Left kidney (tissue), 8 donors: ENCODE data around the gene RAMAC. TPM values are rescaled to one million over a fixed set of nuclear protein-coding genes. Genes with fewer than 3 reads are reported as not detected.
"Not testable (repeated sequence)": the region's sequence is repeated elsewhere in the genome, so short reads cannot be mapped to it uniquely, and the experiment has no call there.

Experiments used
- DNase-seq: peaks from one replicate; pipeline ENCODE4 v3.0.0-alpha.2; 2013
- long read RNA-seq, 8 donors: transcript quantifications; one replicate each; lab custom pipeline, GENCODE V29; 2026
- polyA plus RNA-seq: library from polyadenylated mRNA; unstranded; fragments of 120-200 nt; gene quantifications from one replicate; pipeline ENCODE4 v1.2.1, GENCODE V29; 2013; ENCODE audit not compliant: insufficient read length

Gene RAMAC
- polyA plus RNA-seq, result 44.1 TPM
- long read RNA-seq, donor 1, transcript RAMAC-201 (4 exons, 1,568 nt), result major isoform, 37 of 42 reads
- long read RNA-seq, donor 1, partial matches to known transcripts, result 0 of 42 reads
- long read RNA-seq, donor 1, other reads (novel, unspliced or antisense), result 5 of 42 reads
- long read RNA-seq, donor 2, transcript RAMAC-201 (4 exons, 1,568 nt), result major isoform, 41 of 68 reads
- long read RNA-seq, donor 2, partial matches to known transcripts, result 22 of 68 reads
- long read RNA-seq, donor 2, other reads (novel, unspliced or antisense), result 5 of 68 reads
- long read RNA-seq, donor 3, transcript RAMAC-201 (4 exons, 1,568 nt), result major isoform, 25 of 35 reads
- long read RNA-seq, donor 3, partial matches to known transcripts, result 10 of 35 reads
- long read RNA-seq, donor 3, other reads (novel, unspliced or antisense), result 0 of 35 reads
- long read RNA-seq, donor 4, partial matches to known transcripts, result 0 of 3 reads
- long read RNA-seq, donor 4, other reads (novel, unspliced or antisense), result 0 of 3 reads
- long read RNA-seq, donor 5, transcript RAMAC-201 (4 exons, 1,568 nt), result major isoform, 78 of 133 reads
- long read RNA-seq, donor 5, partial matches to known transcripts, result 16 of 133 reads
- long read RNA-seq, donor 5, other reads (novel, unspliced or antisense), result 39 of 133 reads
- long read RNA-seq, donor 6, transcript RAMAC-201 (4 exons, 1,568 nt), result major isoform, 39 of 39 reads
- long read RNA-seq, donor 6, partial matches to known transcripts, result 0 of 39 reads
- long read RNA-seq, donor 6, other reads (novel, unspliced or antisense), result 0 of 39 reads
- long read RNA-seq, donor 7, transcript RAMAC-201 (4 exons, 1,568 nt), result major isoform, 47 of 61 reads
- long read RNA-seq, donor 7, partial matches to known transcripts, result 9 of 61 reads
- long read RNA-seq, donor 7, other reads (novel, unspliced or antisense), result 5 of 61 reads
- long read RNA-seq, donor 8, transcript RAMAC-201 (4 exons, 1,568 nt), result major isoform, 16 of 16 reads
- long read RNA-seq, donor 8, partial matches to known transcripts, result 0 of 16 reads
- long read RNA-seq, donor 8, other reads (novel, unspliced or antisense), result 0 of 16 reads

DNA sequence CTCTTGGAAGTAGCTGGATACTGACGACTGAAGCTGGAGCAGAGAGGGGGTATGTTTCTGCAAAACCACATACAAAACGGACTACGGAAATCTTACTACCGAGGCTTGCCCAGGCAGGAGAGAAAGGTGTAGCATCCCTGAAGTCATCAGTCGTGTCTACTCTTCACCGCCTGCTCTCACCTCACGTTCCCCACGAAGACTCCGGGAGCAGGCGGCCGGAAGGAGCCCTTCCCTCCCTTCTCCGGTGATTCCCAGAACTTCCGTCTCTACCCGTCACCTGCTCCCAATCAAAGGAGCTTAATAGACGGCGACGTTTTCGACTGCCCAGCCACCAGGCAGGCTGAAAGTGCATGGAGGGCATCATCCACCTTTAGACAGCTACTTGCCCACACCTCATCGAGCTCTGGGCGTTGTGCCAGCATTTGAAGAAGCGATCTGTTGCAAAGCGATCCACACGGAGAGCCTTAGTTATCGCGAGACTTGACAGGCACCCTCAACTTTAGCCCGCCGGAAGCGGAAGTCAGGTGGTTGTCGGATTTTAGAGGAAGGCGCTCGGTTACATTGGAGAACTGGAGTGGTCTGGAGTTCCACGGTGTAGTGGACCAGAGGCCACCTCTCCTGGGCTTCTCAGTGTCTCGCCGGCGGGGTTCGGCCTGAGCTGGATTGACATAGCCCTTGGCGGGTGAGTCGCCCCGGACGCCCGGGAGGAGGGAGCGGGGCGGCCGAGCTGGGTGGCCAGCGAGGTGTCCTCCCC lies at the start of gene RAMAC:
Gene RAMAC (plus strand): TSS at position 523 of the 754 bp plus-strand sequence. CDS start 2,809 bp downstream, outside the sequence.
- DNase-seq, result peak; percentile 97

DNA sequence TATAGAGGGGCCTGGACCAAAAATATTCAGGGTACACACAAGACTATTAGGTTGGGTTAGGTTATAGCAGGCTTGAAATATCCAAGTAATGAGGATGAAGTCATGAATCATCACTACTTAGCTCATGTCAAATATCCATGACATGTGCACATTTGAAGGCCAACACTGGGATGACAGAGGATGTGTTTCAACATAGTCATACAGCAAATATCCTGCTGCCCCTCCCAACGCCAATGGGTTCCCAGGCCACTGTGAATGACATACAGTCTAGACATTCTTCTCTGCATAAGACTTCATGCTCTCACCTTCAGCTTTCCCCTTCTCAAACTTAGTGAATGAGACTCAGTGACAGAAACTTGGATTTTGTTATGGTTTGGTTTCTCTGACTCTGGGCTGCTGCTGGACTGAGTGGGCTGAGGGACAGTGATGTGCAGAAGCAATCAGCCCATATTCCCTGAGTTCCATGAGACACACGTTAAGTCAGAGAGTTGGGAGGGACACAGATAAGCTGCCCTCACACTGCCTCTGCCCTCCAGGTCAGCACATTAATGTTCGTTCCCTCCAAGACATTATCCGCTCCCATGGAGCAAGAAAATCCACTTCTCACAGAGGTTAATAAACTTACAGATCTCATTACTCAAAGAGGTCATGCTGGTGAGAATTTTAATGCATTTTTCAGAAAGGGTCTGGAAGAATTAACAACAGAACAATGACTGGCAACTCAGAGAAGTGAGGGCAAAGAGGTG lies 48.9 kb upstream of the RAMAC start:
- DNase-seq, result no peak

DNA sequence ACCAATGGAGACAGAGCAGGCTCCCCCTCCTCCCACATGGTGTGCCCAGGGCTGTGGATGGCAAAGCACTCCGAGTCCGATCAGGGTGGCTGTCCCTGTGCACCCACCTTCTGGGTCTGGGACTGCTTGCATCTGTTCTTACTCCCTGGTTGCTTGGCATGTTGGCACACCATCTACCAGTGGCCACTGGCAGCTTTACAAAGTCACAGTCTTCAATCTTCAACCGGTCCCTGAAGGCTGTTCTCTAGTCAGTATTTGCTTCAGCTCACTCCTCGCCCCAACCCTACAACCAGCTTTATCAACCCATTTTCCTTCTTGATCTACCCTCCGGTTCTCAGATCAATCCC lies 48.3 kb upstream of the RAMAC start:
- no peak for DNase-seq

DNA sequence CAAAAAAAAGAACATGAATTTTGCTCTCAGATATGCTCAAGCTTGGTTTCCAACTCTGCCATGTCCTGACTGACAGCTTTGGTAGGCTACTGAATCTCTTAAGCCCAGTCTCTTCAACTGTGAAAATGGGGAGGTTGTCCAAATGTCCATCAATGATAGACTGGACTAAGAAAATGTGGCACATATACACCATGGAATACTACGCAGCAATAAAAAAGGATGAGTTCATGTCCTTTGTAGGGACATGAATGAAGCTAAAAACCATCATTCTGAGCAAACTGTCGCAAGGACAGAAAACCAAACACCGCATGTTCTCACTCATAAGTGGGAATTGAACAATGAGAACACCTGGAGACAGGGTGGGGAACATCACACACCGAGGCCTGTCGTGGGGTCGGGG lies 46.3 kb upstream of the RAMAC start:
- not testable (repeated sequence) for DNase-seq

DNA sequence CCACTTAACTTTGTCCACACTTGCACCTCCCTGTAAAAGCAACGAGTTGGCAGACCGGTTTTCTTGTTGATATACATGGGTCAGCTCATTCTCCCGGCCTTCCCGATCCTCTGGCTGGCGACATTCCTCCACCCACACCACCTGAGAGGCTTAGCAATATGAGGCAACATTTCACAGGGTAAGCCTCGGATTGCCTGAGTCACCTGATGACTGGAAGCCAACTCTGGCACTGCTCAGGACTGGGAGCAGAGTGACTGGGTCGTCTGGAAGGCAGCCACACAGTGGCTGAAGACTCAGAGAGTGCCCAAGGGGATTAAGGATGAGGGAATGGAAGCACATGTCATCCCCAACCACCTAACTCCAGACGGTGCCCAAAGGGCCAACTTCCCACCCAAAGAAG lies 43.3 kb upstream of the RAMAC start:
- DNase-seq, result no peak

DNA sequence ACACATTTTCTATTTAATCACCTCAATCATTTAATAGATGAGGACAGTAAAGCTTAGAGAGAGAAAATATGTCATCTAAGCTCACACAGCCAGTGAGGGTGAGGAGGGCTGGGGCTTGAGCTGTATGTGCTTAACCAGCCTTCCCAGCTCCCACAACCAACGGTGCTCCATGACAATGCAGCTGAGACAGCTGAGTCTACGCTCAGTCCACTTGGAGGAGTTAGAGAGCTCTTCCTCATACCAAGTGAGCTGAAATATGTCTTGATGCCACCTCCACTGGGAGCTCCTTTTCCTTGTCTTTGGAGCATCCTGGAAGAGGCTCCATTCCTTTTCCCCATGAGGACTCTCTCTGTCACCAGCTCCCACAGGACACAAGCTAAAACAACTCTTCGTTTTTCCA lies 42.8 kb upstream of the RAMAC start:
- DNase-seq, result no peak

DNA sequence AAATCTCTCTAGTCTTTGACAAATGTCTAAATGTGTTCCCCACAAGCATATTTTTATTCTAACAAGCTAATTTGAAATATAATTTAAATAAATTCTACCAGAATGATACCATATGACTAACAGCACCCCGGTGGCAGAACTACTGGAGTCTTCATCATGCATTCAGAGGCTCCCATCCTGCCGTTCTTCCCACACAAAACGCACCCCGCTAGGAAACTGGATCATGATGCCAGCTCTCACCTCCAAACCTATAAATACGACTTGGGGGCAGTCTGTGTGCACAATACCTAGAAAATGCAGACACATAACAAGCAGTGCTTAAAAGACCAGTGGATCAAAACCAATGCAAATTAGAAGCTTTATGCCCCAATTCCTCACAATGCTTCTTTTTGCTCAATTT lies 42.0 kb upstream of the RAMAC start:
- no peak for DNase-seq

DNA sequence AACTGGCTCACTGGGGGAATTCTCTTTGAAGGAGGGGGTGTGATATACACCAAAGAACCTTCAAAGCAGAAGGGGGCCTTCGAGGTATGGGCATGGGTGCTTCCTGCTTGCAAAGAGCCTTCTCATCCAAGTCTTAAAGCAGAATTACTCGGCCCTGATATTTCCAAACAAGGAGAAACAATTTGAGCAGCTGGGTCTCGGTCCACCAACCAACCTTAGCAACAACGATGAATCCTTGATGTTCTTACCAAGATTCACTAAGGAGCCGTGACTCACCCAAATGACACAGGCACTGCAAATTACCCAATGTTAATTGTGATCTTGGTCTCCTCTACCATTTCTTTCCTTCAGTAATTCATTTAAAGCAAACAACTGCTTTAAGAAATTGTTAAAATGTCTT lies 41.2 kb upstream of the RAMAC start:
- no peak for DNase-seq

DNA sequence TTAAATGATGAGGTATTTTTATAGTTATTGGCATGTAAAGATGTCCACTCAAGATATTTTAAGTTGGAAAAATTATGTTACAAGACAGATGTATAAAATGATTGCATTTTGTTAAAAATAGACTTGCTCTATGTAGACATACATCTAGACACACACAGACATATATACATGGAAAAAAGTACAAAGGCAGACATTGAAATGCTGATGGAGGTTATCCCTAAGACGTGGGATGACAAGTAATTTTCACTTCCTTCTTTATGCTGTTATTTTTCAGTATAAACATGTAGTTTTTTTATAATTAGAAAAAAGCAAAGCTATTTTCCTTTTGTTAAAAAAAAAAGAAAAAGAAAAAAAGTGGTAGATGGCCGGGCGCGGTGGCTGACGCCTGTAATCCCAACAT lies 40.7 kb upstream of the RAMAC start:
- no peak for DNase-seq

DNA sequence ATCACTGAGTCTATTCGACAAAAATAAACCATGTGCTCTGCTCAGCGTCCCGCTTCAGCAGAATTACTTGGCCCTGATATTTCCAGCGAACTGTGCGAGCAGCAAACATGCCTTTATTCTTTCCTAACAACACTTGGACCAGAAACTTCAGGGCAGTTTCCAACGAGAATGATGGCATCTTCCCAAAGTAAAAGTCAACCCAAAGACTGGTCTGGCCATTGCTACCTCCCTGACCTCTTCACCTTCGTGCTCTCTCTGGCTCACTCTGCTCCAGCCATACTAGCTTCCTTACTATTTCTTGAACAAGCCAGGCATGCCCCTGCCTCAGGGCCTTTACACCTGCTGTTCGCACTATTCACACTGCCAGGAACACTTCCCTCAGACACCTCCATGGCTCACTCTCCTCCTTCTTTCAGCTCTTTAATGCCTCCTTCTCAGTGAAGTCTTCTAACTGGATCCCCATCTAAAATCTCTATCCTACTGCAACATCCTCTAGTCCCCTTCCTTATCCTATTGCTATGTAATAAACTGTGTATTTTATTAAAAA lies 39.8 kb upstream of the RAMAC start:
- no peak for DNase-seq

DNA sequence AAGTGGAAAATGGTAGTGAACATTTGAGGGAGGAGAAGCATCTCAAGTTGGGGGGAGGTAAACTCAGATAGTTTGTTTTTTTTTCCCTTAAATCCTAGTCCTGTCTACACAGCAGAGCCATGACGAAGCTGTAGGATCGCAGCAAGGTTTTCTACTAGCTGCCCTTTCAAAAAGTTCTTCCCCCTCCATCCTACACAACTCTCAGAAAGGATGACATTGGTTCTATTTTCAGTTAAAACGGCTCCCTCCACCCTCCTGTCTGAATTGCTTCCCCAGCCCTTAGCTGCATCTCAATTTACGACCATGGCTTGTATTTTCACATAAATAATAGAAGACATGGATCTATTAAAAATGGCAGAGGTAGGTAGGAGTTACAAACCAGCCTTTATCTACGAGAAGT lies 35.7 kb upstream of the RAMAC start:
- no peak for DNase-seq

DNA sequence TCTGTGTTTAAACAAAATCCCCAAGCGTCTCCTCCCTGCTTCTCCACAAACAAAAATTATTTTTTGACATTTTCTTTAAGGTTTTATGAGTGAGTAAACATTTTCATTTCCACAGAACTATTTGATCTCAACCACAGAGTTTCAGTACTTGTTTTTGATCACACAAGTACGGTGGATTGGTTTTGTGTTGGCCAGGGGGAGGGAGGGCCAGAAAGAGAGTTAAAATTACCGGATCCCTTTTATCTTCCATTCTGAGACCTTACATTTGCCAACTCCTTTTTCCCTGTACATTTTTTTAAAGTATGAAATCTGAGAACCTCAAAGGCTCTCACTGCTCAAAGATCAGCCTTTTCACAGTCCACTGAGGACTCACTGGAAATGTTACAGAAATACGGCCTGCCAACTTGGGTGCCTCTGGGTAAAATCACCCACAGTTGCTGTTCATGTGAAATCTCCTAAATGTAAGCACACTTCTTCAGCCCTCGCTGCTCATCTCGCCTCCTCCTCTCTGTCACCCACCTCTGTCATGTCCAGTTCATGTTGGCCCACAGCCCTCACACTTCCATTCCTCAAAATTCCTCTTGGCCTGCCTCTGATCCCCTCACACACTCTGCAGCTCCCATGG lies 35.2 kb upstream of the RAMAC start:
- DNase-seq, result no peak

DNA sequence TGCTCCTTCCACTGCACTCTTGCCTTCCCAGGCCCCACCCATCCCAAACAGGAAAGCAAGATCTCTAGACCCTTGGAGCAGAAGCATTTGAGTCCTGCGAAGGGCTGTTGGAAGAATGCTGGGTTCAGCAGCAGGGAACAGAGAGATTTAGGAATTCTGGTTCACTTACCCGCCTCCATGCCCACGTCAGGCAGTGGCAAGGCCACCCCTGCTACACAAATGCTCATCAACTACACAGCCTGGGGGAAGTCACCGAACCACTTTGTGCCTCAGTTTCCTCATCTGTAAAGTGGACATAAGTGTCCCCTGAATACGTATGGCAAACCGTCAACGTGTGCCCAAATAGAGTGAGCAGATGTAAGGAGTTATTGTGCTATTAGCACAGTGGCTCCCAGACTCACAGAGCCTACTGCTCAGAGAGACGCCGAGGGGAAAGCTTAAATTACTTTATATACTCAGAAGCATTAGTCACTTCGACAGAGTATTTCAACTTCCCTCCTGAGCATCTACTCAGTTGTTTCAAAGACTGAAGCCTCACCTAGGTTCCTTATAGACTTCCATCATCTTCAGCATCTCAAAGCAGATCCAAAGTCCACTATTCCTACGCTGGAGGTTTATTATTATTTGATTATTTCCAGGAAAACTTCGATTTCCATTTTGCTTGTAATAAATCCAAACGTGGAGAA lies 34.4 kb upstream of the RAMAC start:
- DNase-seq, result no peak

DNA sequence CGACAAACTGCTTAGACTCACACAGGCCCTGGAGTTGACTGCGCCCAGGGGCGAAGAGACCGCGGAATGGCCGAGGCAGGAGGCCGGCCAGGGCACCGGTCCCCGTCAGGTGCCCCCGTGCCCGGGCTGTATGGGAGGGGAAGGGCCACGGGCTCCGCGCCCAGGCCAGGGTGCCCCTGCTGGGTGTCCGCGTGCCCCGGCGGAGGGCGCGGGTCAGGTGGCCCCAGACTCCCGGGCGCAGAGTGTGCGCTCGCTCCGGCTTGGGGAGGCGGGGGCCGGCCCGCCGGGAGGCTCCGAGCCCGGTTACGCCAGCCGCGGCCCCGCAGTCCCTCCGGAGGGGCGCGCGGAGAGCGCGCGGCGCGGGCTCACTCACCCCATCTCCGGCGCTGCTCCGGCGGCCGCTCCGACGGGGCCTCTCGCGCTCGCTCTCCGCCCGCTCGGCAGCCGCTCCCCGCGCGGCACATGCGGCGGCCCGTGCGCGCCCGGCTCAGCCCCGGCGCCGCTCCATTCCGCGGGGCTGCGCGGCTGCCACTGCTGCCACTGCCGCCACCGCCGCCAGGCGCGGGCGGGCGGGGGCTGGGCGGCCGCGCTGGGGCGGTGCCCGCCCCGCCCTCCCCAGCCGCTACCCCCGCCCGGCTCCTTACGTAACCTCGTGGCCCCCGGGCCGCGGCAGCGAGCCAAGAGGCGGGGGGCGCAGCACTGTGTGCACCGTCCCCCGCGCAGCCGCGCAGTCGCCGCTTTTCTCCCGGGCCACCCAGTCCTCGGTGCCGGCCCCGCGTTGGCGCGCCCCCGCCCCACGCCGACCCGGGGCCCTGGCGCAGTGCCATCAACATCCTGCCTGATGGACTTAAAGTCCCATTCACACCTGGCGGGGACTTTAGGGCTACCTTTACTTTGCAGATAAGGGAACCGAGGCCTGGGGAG lies 33.6 kb upstream of the RAMAC start, which contains the start of gene HOMER2:
Gene HOMER2 (minus strand): TSS at position 563 of the 924 bp plus-strand sequence. CDS start 185 bp downstream, at position 378.
- no peak for DNase-seq

DNA sequence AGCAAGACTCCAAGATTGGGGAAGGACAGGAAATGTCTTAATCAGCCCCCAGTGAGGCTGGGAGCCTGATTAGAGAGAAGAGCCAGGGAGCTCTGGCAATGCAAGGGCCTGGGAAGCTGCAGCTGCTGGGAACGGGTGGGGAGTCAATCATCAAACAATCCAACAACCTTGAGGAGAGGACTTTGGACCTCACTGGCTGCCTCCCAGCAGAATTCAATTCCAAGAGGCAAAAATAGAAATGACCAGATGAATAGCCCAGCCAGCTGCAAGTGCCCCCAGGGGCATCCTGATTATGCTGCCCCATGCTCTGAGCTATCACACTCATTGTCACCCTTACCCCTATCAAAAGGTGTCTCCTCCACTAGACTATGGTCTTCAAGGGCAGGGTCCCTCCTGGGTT lies 27.4 kb upstream of the RAMAC start:
- DNase-seq, result no peak

DNA sequence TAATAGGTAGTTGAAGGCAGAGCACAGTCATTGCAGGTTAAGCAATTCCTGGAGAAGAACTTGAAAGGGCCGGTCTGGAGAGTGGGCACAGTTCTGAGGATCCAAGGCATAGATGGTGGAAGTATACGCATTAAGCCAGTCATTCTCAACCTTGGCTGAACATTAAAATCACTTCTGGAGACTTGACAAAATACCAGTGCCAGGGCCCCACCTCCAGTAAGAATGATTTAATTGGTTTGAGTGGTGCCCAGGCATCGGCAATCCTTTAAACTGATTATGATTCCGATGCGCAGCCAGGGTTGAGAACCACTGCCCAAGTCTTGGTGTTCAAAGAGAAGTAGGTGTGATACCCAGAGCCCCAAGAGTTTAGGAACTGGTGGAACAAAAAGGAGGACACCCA lies 26.6 kb upstream of the RAMAC start:
- no peak for DNase-seq

DNA sequence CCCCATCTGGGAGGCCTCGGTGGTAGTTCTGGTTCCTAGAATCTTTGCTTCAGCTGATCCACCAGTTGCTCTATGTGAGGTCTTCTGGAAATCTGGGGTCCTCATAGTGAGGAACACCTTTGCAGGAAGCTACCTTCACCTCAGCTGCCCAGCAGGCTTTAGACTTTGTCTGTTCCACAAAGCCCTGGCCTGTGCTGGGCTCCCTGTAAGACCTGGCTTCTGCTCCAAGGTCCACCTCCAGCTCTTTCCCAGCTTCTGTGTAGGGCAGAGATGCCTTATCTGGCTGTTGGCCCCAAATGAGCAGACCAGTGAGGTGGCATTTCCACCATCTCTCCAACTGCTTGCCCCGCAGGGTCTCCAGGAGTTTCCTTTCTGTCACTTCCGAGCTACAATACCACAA lies 25.2 kb upstream of the RAMAC start:
- no peak for DNase-seq

DNA sequence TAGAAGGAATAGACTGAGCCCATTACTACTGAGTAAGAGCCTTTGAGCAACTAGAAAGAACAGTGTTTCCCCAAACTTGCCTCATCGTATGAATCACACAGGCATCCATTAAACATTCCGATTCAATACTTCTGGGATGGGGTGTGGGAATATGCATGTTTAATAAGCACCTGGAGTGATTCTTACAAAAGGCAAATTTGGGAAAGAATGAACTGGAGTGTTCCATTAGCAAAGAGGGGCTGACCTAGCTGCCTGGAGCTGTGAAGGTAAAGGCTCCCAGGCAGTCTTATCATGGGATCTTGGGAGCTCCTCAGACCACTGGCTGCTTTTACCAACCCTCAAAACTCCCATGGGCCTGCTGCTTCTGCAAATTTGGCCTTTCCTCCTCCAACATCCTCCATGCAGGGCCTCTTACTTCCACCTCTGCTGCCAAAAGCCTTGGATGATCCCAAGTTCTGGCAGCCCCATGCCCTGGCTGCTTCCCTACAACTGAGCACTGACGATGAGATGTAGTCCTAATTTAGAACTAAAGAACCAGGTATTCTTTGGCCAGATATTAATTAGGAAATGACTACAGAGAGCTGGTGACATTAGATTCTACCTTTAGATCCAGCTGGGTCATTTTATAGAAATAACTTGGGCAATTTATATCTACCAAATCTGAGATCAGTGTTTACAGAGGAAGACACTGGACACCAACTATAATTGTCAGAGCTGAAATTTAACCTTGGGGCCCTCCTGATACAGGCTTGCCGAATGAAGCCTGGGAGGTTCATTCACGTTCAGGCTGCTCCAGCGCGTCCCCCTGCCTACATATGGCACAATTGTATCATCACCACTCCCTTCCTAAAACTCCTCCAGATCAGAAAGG lies 22.3 kb upstream of the RAMAC start:
- no peak for DNase-seq
